Stomach (tissue), 9 donors: ENCODE measurements around the gene PRKCZ. TPM values are rescaled to one million over a fixed set of nuclear protein-coding genes. Genes with fewer than 3 reads are reported as not detected.
A peak's percentile ranks its signal among the peaks of the same experiment; 100 is the strongest.

Experiments
- DNase-seq, 2 donors: peaks; one replicate each; pipeline versions ENCODE4 v3.0.0 to v3.0.0-alpha.2; 2013 to 2019
- H3K27ac ChIP-seq, 5 donors: fragments of 200-600 bp in 4 of 5; sonication (generic) in 4 of 5; one replicate each; pipeline ENCODE4 v1.5.1; 2013 to 2019; ENCODE audit warnings: mild to moderate bottlenecking in 1 of 5, moderate library complexity in 1 of 5
- H3K27me3 ChIP-seq, 3 donors: fragments of 200-600 bp; sonication (generic); one replicate each; pipeline ENCODE4 v1.5.1; 2017 to 2019; ENCODE audit warnings: mixed run types in 1 of 3
- H3K36me3 ChIP-seq, 4 donors: fragments of 200-600 bp; sonication (generic); 1 replicate in 3 of 4; 2 replicates in 1 of 4; pipeline ENCODE4 v1.5.1; 2016 to 2019
- H3K4me1 ChIP-seq, 4 donors: fragments of 200-600 bp; sonication (generic); one replicate each; pipeline ENCODE4 v1.5.1; 2016 to 2019
- H3K4me3 ChIP-seq, 4 donors: fragments of 200-600 bp; sonication (generic) in 3 of 4; one replicate each; pipeline ENCODE4 v1.5.1; 2016 to 2019; ENCODE audit warnings: mild to moderate bottlenecking in 1 of 4
- H3K9me3 ChIP-seq, 4 donors: fragments of 200-600 bp; sonication (generic); one replicate each; pipeline ENCODE4 v1.5.1; 2016 to 2019
- CTCF ChIP-seq, 7 experiments: fragments of 450-650 bp in 4 of 7; fragments of 200-600 bp in 3 of 7; sonication (generic) in 3 of 7; IDR thresholded peaks; one replicate each; pipeline ENCODE4 v1.5.1; 2016 to 2019; ENCODE audit warnings: antibody characterized with exemption in 7 of 7, control low read depth in 2 of 7, mild to moderate bottlenecking in 1 of 7
- EP300 ChIP-seq: sonication (generic); formaldehyde crosslinking; IDR thresholded peaks from one replicate; pipeline ENCODE4 v1.6.1; 2017; ENCODE audit warnings: antibody characterized with exemption
- POLR2A ChIP-seq, 4 donors: fragments of 450-650 bp; IDR thresholded peaks; one replicate each; pipeline ENCODE4 v1.6.1; 2016; ENCODE audit warnings: antibody characterized with exemption in 4 of 4, control low read depth in 2 of 4, mild to moderate bottlenecking in 1 of 4, moderate library complexity in 1 of 4
- POLR2AphosphoS5 ChIP-seq, 3 donors: sonication (generic); formaldehyde crosslinking; IDR thresholded peaks; one replicate each; pipeline ENCODE4 v1.6.1; 2016; ENCODE audit warnings: antibody characterized with exemption in 3 of 3
- WGBS, 5 donors: extraction: QIAGEN DNeasy Blood & Tissue Kit in 3 of 5; methylation state at CpG; one replicate each; pipeline versions ENCODE4 v1.1.5 to v1.1.7; 2013 to 2018; 5-methylcytosine and 5-hydroxymethylcytosine counted together
- intact Hi-C: fragments of 100-400 bp; cut with DNase I; formaldehyde crosslinking; loops from one replicate; pipeline ENCODE4 v1.15.1; 2023; ENCODE audit warnings: low total_unique reads
- polyA plus RNA-seq, 3 donors: library from polyadenylated mRNA; stranded (reverse); fragments of 200-250 nt; gene quantifications; one replicate each; pipeline ENCODE4 v1.2.3, GENCODE V29; 2013
- total RNA-seq, 5 donors: library from RNA; depleted of rRNA; stranded (reverse); fragments of >200 nt; gene quantifications; one replicate each; pipeline versions ENCODE4 v1.1.0 to v1.2.3, GENCODE V29; 2014 to 2016
- donor health status: healthy with polysubstance abuse.
- donor health status: Bipolar disorder and iron deficiency.
- donor health status: healthy.

Gene PRKCZ
- total and polyA plus RNA-seq, 8 donors, result 11.1 to 55.8 (median 25.5) TPM

DNA sequence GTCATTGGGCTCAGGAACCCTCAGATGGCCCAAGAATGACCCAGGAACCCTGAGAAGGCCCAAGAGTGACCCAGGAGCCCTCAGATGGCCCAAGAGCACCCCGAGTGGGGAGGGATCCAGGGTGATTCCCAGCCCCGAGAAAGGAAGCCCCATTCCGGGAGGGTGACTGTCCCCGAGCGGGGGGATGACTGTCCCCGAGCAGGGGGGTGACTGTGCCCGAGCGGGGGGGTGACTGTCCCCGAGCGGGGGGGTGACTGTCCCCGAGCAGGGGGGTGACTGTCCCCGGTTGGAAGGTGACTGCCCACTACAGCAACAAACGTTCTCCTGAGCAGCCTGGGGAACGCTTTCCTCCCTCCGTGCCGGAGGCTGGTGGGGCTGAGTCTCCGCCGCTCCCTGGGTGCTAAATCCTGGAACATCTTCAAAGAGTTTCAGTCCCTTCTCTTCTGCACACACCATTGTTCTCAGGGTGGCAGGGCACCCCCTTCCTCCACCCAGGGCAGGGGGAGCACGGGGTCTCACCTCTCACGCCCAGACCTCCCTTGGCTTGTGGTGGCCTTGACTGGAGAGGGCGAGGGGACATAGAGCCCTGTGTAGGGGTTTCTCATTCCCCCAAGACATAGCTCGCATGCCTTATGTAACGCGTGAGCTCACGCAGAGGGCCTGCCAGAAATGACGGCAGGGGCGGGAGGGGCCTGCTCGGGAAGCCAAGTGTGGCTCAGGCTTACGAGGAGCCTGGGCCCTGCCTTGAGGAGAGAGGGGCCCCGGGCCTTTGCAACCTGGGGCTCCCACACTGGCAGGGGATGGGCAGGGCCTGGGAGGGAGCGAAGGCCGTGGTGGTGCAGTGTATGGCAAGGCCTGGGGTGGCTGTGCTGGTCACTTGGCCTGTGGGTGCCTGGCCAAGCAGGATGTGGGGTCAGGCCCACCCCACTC is 163.6 kb downstream of the PRKCZ start:
- H3K27ac ChIP-seq, result peak overlapping the region; percentile 87 to 94 (median 91)
- intact Hi-C loops, result no loop called here
- H3K27me3 ChIP-seq, result no peaks in the 10 kb centered on the region
- no peaks in the 10 kb centered on the region for H3K9me3 ChIP-seq
- H3K4me3 ChIP-seq, result peak overlapping the region in 3 of 4 donors; percentile 31 to 37 (median 33)
- TF ChIP-seq EP300 (no peak), POLR2AphosphoS5 (IDR thresholded peaks at IDR 0.05) (peak; percentile 70 to 82 (median 73)), CTCF (IDR thresholded peaks at IDR 0.05) (no peak), POLR2A (IDR thresholded peaks at IDR 0.05) (no peak)
- WGBS, 5 donors, result 34 to 58% (median 45%) methylated on average over 19 to 32 of the region's 32 CpGs
- peaks cover 38 to 58% (median 54%) of the 10 kb centered on the region in 4 donors for H3K4me1 ChIP-seq
- DNase-seq, result peak in 1 of 2 donors; percentile 94
- no peaks in the 10 kb centered on the region for H3K36me3 ChIP-seq

DNA sequence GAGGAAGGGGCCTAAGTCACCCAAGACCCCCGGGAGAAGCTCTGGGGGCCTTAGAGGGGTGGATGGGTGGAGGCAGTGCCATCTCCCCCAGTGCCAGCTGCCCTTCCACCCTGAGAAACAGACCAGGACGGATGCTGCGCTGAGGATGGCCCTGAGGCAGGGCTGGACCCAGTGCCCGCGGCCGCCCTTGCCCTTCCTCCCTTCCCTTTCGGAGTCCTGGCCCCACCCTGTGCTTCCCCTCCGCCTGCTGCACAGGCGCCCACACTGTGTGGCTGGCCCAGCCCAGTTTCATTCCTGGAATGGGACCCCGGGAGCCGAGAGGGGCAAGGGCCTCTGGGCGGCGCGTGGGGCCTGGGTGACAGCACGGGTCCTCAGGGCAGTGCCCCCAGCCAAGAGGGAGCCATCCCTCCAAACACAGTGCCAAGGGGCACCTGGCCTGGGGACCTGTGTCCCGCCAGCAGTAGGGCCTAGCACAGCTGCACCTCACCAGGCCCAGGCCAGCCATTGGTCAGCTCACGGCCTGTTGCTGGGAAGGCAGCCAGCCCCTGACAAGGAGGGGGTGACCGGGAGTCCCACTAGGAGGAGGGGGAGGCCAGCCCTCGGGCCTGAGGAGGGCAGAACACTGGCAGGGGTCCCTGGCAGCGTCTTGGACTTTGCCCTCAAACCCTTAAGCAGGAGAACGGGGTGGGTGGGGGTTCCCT is 164.5 kb downstream of the PRKCZ start:
- peak in 1 of 2 donors; percentile 84 for DNase-seq
- Histone ChIP-seq H3K9me3 (no peaks in the 10 kb centered on the region), H3K27me3 (no peaks in the 10 kb centered on the region), H3K36me3 (no peaks in the 10 kb centered on the region), H3K27ac (peak overlapping the region; percentile 87 to 94 (median 91)), H3K4me3 (no peak overlapping the region), H3K4me1 (peaks cover 32 to 49% (median 46%) of the 10 kb centered on the region in 4 donors)
- TF ChIP-seq POLR2AphosphoS5 (IDR thresholded peaks at IDR 0.05) (no peak), POLR2A (IDR thresholded peaks at IDR 0.05) (no peak), CTCF (IDR thresholded peaks at IDR 0.05) (no peak)
- intact Hi-C loops, result no loop called here
- 28 to 49% (median 45%) methylated on average over 10 to 21 of the region's 21 CpGs for WGBS, 5 donors

GRCh38 chr1:2215329-2215728 is 165.1 kb downstream of the PRKCZ start:
- no peak for TF ChIP-seq EP300
- TF ChIP-seq POLR2A (IDR thresholded peaks at IDR 0.05), result no peak
- TF ChIP-seq CTCF (IDR thresholded peaks at IDR 0.05), result no peak
- no peak for TF ChIP-seq POLR2AphosphoS5 (IDR thresholded peaks at IDR 0.05)
- Histone ChIP-seq H3K4me1 (peaks cover 32 to 43% (median 40%) of the 10 kb centered on the region in 4 donors), H3K27me3 (no peaks in the 10 kb centered on the region), H3K36me3 (no peaks in the 10 kb centered on the region), H3K27ac (peak overlapping the region in 4 of 5 donors; percentile 91 to 94 (median 92)), H3K9me3 (no peaks in the 10 kb centered on the region), H3K4me3 (no peak overlapping the region)
- 86 to 94% (median 93%) methylated on average over 10 to 14 of the region's 14 CpGs for WGBS, 5 donors
- no peak for DNase-seq
- intact Hi-C loops, result no loop called here
